Measurements from ENCODE around the gene KCNN3. TPM values are rescaled to one million over a fixed set of nuclear protein-coding genes. Genes with fewer than 3 reads are reported as not detected.

Gene KCNN3
- total and polyA plus RNA-seq, 2 donors (not counting 1 experiment from before 2014, with no cell fraction given), result 0.17 to 0.82 TPM

DNA sequence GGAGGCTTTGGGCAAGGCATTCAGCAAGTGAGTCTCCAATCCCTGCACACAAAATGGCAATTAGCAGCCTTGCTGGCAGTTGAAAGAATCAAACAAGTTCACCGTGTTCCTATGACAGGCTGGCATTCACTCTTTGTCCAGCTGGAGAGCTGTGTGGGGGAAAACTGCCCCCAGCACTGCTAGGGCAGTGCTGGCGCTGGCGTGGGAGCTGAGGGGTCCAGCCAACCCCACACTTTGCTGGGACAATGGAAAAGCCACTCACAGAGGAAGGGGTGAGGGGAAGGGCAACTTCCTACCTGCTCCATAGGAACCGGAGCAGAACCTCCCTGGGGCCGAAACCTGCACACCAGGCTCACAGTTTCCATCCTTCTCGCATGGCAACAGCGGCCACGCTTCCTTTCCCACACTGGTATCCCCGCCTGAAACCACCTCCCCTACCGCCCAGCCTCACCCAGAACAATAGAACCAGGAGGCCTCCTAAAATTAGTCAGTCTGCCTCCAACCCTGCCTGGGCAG, 26.7 kb upstream of the KCNN3 start:
- Mint-ChIP-seq H3K27me3 (no peaks in the 10 kb centered on the region), H3K4me1 (no peaks in the 10 kb centered on the region), H3K4me3 (no peak overlapping the region), H3K9me3 (ENCODE audit: insufficient read depth) (no peaks in the 10 kb centered on the region), H3K27ac (no peak overlapping the region)
- intact Hi-C loops (cut with micrococcal nuclease), result no loop called here
- Histone ChIP-seq H3K4me1 (ENCODE audit: control insufficient read depth in 2 of 2, insufficient read depth in 2 of 2, low read length in 2 of 2) (no peaks in the 10 kb centered on the region), H3K9me3 (ENCODE audit: control extremely low read depth in 1 of 3, control insufficient read depth in 2 of 3, insufficient read depth in 1 of 3, low read length in 2 of 3) (no peaks in the 10 kb centered on the region), H3K79me2 (ENCODE audit: control insufficient read depth, insufficient read depth, low read length) (no peaks in the 10 kb centered on the region), H3K27ac (ENCODE audit: low read length in 2 of 2) (no peak overlapping the region), H2AFZ (ENCODE audit: insufficient read depth, low read depth, low read length, poor library complexity, severe bottlenecking) (no peak overlapping the region), H3K27me3 (replicated peaks in 1 of 4; ENCODE audit: control extremely low read depth in 1 of 4, control insufficient read depth in 3 of 4, insufficient read depth in 4 of 4, low read length in 3 of 4) (no peaks in the 10 kb centered on the region), H3K4me2 (replicated peaks; ENCODE audit: low read depth, low read length, poor library complexity, severe bottlenecking) (no peak overlapping the region), H3K4me3 (ENCODE audit: control extremely low read depth in 1 of 5, extremely low read depth in 1 of 5, insufficient read depth in 1 of 5, low read depth in 2 of 5, low read length in 4 of 5) (no peak overlapping the region), H3K9ac (ENCODE audit: low read length) (no peak overlapping the region), H4K20me1 (ENCODE audit: control insufficient read depth, insufficient read depth, low read length, poor library complexity, severe bottlenecking) (no peaks in the 10 kb centered on the region), H3K36me3 (replicated peaks in 1 of 2; ENCODE audit: control extremely low read depth in 1 of 2, control insufficient read depth in 1 of 2, extremely low read depth in 1 of 2, insufficient read depth in 2 of 2, low read length in 1 of 2) (no peaks in the 10 kb centered on the region)
- ATAC-seq (ENCODE audit: low read depth) (no peak), DNase-seq (no peak)
- POLR2A ChIA-PET, result interaction anchor here (0.5 to 0.7 kb wide), 2 partner anchors 76 to 561 kb away, joined by 3 read pairs; no protein-coding TSS in a partner anchor
- no peak for TF ChIP-seq EZH2 (IDR thresholded peaks at IDR 0.05; ENCODE audit: borderline replicate concordance, insufficient read depth, low read depth, low read length, poor library complexity, severe bottlenecking)
- TF ChIP-seq, protein P1, sequence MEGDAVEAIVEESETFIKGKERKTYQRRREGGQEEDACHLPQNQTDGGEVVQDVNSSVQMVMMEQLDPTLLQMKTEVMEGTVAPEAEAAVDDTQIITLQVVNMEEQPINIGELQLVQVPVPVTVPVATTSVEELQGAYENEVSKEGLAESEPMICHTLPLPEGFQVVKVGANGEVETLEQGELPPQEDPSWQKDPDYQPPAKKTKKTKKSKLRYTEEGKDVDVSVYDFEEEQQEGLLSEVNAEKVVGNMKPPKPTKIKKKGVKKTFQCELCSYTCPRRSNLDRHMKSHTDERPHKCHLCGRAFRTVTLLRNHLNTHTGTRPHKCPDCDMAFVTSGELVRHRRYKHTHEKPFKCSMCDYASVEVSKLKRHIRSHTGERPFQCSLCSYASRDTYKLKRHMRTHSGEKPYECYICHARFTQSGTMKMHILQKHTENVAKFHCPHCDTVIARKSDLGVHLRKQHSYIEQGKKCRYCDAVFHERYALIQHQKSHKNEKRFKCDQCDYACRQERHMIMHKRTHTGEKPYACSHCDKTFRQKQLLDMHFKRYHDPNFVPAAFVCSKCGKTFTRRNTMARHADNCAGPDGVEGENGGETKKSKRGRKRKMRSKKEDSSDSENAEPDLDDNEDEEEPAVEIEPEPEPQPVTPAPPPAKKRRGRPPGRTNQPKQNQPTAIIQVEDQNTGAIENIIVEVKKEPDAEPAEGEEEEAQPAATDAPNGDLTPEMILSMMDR (IDR thresholded peaks at IDR 0.05), result no peak
- WGBS (ENCODE audit: insufficient coverage), result 85% methylated on average over 9 of the region's 10 CpGs
- CTCF ChIA-PET, result interaction anchor here (1.9 kb wide), 1 partner anchor 19 kb away, joined by 5 read pairs; no protein-coding TSS in a partner anchor

- no peaks in the 10 kb centered on the region for H3K4me1 Mint-ChIP-seq
Observed at GRCh38 chr1:154895798-154896197, 25.7 kb upstream of the KCNN3 start.

More at GRCh38 chr1:154895798-154896197, 25.7 kb upstream of the KCNN3 start:
- H2AFZ ChIP-seq (ENCODE audit: insufficient read depth, low read depth, low read length, poor library complexity, severe bottlenecking), result no peak overlapping the region
- H3K27ac ChIP-seq (ENCODE audit: low read length in 2 of 2), result no peak overlapping the region
- no peaks in the 10 kb centered on the region for H3K9me3 ChIP-seq (ENCODE audit: control extremely low read depth in 1 of 3, control insufficient read depth in 2 of 3, insufficient read depth in 1 of 3, low read length in 2 of 3)
- H3K79me2 ChIP-seq (ENCODE audit: control insufficient read depth, insufficient read depth, low read length), result no peaks in the 10 kb centered on the region
- WGBS (ENCODE audit: insufficient coverage), result 95% methylated on average over 2 of the region's 7 CpGs
- H3K9ac ChIP-seq (ENCODE audit: low read length), result no peak overlapping the region
- no peak overlapping the region for H3K27ac Mint-ChIP-seq
- no peaks in the 10 kb centered on the region for H3K36me3 ChIP-seq (replicated peaks in 1 of 2; ENCODE audit: control extremely low read depth in 1 of 2, control insufficient read depth in 1 of 2, extremely low read depth in 1 of 2, insufficient read depth in 2 of 2, low read length in 1 of 2)
- ATAC-seq (ENCODE audit: low read depth) (no peak), DNase-seq (no peak)
- intact Hi-C loops (cut with micrococcal nuclease), result no loop called here
- H3K4me3 Mint-ChIP-seq, result no peak overlapping the region
- no peak overlapping the region for H3K4me3 ChIP-seq (ENCODE audit: control extremely low read depth in 1 of 5, extremely low read depth in 1 of 5, insufficient read depth in 1 of 5, low read depth in 2 of 5, low read length in 4 of 5)
- TF ChIP-seq, protein P1 (IDR thresholded peaks at IDR 0.05), result no peak
- no peak for TF ChIP-seq EZH2 (IDR thresholded peaks at IDR 0.05; ENCODE audit: borderline replicate concordance, insufficient read depth, low read depth, low read length, poor library complexity, severe bottlenecking)
- H3K9me3 Mint-ChIP-seq (ENCODE audit: insufficient read depth), result no peaks in the 10 kb centered on the region
- CTCF ChIA-PET, result interaction anchor here (1.9 kb wide), 1 partner anchor 18 kb away, joined by 5 read pairs; no protein-coding TSS in a partner anchor
- H3K4me2 ChIP-seq (replicated peaks; ENCODE audit: low read depth, low read length, poor library complexity, severe bottlenecking), result no peak overlapping the region
- H3K4me1 ChIP-seq (ENCODE audit: control insufficient read depth in 2 of 2, insufficient read depth in 2 of 2, low read length in 2 of 2), result no peaks in the 10 kb centered on the region
- H3K27me3 Mint-ChIP-seq, result no peaks in the 10 kb centered on the region
- H3K27me3 ChIP-seq (replicated peaks in 1 of 4; ENCODE audit: control extremely low read depth in 1 of 4, control insufficient read depth in 3 of 4, insufficient read depth in 4 of 4, low read length in 3 of 4), result no peaks in the 10 kb centered on the region
- POLR2A ChIA-PET, result no interaction called here
- H4K20me1 ChIP-seq (ENCODE audit: control insufficient read depth, insufficient read depth, low read length, poor library complexity, severe bottlenecking), result no peaks in the 10 kb centered on the region

Measured in B cell (primary cell).